Caki2 (cell line): ENCODE results near the gene OLFM1. TPM values are rescaled to one million over a fixed set of nuclear protein-coding genes. Genes with fewer than 3 reads are reported as not detected.
"Not testable (repeated sequence)": the region's sequence is repeated elsewhere in the genome, so short reads cannot be mapped to it uniquely, and the experiment has no call there.

Source experiments
- DNase-seq: peaks from one replicate; pipeline ENCODE4 v3.0.0-alpha.2; 2015; ENCODE audit warnings: low read depth
- in situ Hi-C: cut with HindIII; loops from 2 replicates; pipeline ENCODE4 v1.10.0; 2016; ENCODE audit warnings: low sequenced_read_pairs, low pct_unique_long_range_greater_than_20kb, mixed read lengths
- total RNA-seq: library from RNA; depleted of rRNA; stranded (reverse); fragments of >200 nt; shearing (Covaris generic); gene quantifications from 2 replicates; pipeline ENCODE4 v1.2.3, GENCODE V29; 2014; ENCODE audit warnings: low replicate concordance

OLFM1 gene
- total RNA-seq, 1 experiment from 2014 or later, result 2.6 TPM

DNA sequence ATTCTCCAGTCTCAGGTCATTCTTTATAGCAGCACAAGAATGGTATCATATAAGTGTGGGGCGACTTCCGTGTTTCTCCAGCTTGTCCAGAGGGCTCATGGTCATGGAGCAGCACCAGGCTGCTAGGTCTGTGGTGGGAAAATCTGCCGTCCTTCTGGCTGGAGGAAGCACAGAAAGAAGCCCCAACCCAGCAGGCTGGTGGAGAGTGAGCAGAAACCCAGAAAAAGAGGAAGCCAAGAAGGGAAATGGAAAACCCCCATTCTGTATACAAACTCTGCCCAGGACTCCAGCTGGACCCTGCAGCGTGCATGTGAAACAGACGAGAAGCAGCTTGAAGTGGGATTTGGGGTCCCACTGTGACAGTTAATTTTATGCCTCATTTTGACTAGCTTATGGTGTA lies 34.3 kb upstream of the OLFM1 start:
- DNase-seq, result no peak
- in situ Hi-C loops, result no loop called here

DNA sequence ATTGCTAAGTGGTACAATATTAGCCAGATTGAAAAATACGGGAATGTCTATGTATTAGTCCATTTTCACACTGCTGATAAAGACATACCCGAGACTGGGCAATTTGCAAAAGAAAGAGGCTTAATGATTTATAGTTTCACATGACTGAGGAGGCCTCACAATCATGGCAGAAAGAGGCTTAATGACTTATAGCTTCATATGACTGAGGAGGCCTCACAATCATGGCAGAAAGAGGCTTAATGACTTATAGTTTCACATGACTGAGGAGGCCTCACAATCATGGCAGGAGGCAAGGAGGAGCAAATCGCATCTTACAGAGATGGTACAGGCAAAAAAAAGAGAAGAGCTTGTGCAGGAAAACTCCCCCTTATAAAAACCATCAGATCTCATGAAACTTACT lies 32.3 kb upstream of the OLFM1 start:
- no peak for DNase-seq
- in situ Hi-C loops, result no loop called here

DNA sequence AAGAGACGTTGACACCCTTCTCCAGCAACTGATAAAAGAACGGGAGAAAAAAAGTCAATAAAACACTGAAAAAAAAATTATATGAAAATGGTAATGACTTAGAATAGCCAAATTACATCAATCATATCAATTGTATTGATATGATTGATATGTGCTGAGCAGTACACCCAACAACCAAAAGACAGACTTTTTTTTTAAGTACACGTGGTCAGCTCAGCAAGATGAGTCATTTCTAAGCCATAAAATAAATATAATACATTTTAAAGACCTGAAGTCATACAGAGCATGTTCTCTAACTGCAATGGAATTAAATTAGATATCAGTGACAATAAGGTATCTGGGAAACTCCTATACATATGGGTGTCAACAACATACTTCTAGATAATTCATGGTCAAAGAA lies 30.9 kb upstream of the OLFM1 start:
- no peak for DNase-seq
- in situ Hi-C loops, result no loop called here

DNA sequence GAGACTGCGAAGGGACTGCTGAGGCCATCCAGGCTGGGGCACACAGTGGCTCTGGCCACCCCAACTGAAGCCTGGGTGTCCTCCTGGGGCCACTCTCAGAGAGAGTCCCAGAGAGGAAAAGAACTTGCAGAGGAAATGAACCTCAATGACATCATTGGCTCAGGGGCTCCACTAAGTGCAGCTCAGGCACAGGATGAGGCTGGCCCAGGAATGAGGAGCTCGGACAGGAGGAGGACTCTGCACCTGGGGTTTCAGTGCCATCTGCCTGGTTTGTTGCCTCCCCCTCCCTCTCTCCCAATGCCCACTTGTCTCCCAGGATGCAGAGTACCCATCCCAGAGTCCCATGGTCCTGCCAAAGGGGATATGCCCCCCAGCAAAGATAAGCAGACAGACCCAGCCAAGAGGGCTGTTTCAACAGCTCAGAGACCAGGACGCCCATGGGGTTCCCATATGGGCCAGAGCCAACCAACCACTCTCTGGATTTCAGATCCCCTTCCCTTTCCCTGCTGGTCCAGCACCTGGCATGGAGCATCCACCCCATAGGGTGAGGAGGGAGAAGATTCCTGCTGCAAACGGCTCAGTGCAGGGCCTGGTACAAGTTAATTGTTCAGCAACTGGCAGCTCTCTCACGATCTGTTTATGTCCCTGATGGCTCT lies 26.9 kb upstream of the OLFM1 start:
- no peak for DNase-seq
- in situ Hi-C loops, result no loop called here

DNA sequence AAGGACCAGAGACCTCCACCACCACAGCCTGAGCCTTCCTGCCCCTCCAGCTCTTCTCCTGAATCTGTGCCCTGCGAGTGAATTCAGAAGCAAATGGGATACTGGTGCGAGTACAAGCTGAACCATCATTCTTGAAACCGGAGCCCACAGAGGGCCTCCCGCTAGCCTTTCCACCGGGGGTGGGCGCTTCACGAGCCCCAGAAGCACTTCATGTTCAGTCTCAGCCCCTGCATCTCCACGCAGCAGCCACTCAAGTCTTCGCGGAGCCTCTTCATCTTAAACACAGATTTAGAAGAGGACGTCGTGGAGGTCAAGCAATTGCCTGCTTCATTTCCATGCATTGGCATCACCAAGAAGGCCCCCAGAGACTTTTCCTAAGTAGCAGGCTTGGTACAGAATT lies 26.0 kb upstream of the OLFM1 start:
- no peak for DNase-seq
- in situ Hi-C loops, result no loop called here

DNA sequence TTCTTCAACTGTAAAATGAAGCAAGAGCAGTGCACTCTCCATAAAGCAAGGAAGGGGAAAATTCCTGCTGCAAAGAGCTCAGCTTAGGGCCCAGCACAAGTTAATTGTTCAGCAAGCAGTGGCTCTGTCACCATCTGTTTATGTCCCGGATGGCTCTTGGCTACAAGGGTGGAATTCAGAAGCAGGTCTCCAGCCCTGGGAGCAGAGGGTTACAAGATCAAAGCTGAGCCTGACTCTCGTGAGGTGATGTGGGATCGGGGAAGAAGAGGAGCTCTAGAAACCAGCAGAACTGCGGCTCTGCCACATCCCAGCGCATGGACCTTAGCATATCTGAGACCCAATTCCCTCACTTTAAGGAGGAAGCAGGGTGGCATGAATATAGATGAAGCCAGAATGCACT lies 25.2 kb upstream of the OLFM1 start:
- in situ Hi-C loops, result no loop called here
- DNase-seq, result no peak

DNA sequence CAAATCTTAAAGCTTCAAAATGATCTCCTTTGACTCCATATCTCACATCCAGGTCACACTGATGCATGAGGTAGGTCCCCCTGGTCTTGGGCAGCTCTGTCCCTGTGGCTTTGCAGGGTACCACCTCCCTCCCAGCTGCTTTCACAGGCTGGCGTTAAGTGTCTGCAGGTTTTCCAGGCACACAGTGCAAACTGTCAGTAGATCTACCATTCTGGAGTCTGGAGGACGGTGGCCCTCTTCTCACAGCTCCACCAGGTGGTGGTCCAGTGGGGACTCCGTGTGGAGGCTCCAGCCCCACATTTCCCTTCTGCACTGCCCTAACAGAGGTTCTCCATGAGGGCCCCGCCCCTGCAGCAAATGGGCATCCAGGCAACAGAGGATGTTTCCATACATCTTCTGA lies 24.0 kb upstream of the OLFM1 start:
- DNase-seq, in situ Hi-C loops: not testable (repeated sequence)

DNA sequence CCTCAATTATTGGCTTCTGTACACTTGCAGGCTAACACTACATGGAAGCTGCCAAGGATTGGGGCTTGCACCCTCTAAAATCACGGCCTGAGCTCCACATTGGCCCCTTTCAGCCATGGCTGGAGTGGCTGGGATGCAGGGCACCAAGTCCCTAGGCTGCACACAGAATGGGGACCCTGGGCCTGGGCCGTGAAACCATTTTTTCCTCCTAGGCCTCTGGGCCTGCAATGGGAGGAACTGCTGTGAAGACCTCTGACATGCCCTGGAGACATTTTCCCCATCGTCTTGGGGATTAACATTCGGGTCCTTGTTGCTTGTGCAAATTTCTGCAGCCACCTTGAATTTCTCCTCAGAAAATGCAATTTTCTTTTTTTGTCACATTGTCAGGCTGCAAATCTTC lies 23.6 kb upstream of the OLFM1 start:
- DNase-seq, in situ Hi-C loops: not testable (repeated sequence)

DNA sequence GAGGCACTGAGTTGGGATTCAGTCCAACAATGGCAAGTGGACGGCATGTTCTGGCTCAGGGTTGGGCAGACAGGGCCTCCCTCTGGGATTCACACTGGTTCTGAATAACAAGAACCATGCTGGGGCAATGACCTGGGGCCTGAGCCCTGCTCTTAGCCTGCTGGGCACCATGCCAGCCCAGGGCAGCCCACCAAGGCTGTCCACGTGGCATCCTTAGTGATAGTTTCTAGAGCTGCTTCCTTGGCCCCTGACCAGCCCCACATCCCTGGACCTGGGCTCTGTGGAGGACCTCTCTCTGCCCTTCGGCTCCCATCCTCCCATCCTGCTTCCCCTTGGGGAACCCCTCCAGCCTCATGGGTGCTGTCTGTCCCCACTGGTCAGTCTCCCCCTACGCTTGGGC lies 22.3 kb upstream of the OLFM1 start:
- no peak for DNase-seq
- in situ Hi-C loops, result no loop called here

DNA sequence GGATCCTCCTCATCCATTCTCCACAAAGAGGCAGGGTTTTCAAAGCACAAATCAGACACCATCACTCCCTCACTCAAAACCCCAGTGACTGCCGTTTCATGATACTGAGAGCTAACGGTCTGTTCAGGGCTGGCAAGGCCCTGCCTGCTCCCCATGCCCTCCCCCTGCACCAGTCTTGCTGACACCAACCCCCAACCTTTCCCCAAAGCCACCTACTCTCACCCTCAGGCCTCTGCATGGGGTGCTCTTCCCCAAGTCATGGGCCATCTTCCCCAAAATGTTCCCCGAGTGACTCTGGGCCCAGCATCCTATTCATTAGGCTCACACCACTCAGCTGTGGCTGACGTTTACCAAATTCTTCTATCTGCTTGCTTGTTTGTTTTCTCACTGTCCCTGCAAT lies 21.7 kb upstream of the OLFM1 start:
- in situ Hi-C loops, result no loop called here

DNA sequence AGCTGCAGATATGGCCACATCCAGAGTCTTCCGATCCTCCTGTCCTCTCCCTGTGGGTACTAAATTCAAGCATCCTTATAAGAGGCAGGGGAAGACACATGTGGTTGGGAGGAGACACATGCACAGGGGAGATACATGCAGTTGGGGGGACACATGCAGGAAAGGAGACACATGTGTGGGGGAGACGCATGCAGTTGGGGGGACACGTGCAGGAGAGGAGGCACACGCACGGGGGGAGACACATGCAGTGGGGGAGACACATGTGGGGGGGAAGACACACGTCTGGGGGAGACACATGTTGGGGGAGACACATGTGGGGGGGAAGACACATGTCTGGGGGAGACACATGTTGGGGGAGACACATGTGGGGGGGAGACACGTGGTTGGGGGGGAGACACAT lies 21.2 kb upstream of the OLFM1 start:
- in situ Hi-C loops, result no loop called here

More for the DNA sequence above, 21.7 kb upstream of the OLFM1 start:
- no peak for DNase-seq

DNA sequence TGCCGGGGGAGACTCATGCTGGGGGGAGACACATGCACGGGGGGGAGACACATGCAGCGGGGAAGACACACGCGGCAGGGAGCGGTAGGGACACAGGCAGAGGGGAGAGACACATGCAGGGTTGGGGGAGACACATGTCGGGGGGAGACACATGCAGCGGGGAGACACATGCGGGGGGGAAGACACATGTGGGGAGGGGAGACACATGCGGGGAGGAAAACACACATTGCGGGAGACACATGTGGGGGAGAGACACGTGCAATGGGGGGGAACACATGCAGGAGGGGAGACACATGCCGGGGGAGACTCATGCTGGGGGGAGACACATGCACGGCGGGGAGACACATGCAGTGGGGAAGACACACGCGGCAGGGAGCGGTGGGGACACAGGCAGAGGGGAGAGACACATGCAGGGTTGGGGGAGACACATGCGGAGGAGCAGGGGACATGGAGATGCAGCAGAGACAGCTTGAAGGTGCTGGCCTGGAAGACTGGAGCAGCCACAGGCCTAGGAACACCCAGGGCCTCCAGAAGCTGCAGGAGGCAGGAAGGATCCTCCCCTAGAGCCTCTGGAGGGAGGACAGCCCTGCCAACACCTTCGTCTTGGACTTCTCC lies 20.3 kb upstream of the OLFM1 start:
- in situ Hi-C loops, result no loop called here
- no peak for DNase-seq

More for the DNA sequence above, 21.2 kb upstream of the OLFM1 start:
- DNase-seq, result no peak

DNA sequence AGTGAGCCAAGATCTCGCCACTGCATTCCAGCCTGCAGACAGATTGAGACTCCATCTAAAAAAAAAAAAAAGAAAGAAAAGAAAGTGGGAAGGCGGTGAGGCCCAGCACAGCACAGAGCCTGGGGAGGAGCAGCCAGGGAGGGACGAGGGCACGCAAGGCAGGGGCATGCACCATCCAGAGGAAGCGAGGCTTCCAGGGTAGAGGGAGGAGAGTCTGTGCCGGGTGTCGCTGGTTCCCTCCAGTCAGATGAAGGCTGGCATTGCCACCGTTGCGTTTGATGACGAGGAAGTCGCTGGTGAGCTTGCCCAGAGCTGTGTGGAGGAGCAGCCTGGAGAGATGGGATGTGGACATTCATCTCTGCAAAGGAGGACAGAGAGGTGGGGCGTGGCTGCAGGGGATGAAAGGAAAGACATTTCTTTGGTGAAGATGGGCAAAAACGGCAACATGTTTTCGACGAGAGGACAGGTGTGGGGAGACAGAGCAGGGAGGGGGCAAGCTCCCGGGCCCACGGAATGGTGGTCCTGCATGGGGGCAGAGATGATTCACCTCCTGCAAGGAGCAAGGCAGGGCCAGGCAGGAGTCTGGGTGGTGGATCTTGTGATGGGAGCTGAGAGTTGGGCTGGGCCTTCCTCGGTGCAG lies 18.6 kb upstream of the OLFM1 start:
- in situ Hi-C loops, result no loop called here
- no peak for DNase-seq

DNA sequence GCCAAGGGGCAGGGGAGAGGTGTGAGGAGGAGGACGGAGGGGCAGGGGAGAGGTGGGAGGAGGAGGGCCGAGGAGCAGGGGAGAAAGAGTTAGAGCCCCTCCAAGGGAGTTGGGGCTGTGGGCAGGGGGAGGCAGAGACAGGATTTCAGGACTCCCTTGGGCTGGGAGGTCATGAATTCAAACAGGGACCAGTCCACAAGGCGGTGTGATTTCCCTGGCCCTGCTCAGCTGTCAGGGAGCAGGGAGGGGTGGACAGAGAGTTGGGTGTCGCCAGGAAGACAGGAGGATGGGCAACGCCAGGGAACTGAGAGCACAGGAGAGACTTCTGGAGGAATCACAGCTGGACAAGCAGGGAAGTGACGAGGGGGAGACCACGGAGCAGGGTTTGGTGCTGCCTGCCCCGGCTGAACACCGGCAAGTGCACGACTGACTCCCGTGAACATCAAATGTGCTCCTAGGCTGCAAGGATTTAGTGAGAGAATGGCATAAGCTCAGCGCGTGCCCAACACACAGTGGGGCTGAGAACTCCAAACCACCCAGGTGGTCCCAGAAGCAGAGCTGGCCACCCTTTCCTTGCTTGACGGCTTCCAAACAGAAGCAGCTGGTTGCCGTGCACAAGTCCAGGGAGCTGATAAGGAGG lies 17.8 kb upstream of the OLFM1 start:
- in situ Hi-C loops, result no loop called here
- no peak for DNase-seq

DNA sequence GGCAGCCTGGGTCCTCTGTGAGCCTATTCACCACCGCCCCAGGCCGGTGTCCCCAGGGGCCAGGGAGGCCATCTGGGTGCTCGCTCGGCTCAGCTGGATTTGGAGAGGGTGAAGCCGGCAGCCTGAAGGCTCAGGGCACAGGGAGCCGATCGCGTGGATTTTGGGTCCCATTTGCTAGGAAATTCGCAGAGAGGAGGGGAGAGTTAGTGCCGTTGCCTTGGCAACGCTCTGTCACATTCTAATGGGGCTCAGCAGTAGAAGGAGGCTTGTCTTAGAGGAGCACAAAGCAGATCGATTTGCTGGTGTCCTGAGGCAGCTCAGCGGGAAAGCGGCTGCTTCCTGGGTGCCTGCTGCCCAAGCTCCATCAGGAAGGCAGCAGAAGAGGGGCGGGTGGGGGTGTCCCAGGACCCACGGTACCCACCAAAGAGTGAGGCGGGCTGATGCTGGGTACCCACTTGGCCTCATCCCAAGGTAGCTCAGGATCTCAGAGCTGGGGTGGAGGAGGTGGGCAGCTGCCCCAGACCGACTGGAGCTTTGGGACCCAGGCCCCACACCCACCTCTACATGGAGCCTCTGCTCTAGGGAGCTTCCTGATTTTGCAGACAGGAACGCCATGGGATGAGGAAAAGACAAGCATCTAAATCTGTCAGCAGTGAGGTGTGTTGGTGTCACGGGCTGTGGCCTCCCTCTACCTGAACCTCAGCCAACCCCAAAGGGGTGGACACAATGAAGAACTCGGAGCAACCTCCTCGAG lies 17.1 kb upstream of the OLFM1 start:
- no peak for DNase-seq
- in situ Hi-C loops, result no loop called here

DNA sequence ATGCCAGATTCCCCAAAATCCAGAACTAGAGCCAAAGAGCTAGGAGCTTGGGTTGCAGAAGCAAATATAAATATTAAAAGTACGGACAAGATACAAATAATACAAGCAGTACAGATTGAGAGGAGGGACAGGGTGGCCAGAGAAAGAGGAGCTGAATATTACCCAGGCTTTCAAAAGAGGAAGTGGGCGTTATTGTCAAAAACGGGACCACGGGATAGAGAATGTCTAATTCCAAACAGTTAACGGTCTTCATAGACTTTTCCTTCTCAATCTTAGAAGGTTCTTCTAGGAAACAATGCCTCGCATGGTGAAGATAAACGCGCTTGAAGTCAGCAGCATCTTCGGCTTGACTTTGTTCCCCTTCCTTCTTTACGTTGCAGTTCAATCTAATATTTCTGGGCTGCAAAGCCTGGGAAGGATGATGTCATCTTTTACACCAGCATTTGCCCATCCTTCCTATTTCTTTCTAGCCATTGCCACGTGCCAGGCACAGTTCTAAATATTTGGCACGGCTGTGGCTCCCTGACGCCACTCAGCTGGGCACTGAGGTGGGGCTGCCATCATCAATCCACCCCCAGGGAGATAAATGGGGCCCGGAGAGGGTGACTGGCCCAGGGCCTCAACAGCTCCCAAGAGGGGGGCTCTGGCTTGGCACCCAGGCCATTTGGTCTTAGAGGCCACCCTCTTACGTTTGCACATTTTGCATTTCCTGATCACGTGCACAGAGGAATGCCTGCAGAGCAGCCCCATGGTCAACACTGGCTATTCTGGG lies 16.3 kb upstream of the OLFM1 start:
- no peak for DNase-seq
- in situ Hi-C loops, result no loop called here

DNA sequence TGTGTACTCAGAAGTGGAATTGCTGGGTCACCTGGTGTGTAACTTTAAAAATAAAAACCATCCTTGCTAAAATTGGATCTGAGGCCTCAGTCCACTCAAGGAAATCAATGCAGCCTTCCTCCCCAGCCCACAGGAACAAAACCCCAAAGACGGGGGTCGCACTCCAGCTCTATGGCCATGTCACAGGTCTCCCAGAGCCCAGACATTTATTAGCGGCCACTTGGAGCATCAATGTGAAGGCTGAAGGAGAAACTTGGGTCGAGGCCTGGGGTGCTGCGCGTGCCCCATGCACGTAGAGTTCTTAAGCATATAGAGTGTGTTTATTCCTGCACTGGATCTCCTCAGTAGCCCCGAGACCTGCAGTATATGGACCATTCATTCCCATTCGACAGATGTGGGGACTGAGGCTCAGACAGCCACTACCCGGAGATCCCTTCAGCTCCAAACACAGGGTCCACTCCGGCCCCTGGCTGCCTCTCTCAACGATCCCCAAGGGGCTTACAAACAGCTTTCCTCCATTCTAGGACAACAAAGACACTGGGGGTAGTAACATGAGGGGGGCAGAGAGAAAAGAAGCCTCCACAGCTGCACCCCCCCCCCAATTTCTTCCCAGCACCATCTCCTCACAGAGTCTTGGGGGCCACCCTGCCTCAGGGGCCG lies 14.3 kb upstream of the OLFM1 start:
- in situ Hi-C loops, result no loop called here
- DNase-seq, result no peak
